Measurements from ENCODE around the gene FAM174B.

The FAM174B gene

GRCh38 chr15:92669432-92669831, 13.9 kb upstream of the FAM174B start:
- H3K4me3 ChIP-seq (ENCODE audit: low read length), result no peak overlapping the region
- H3K9ac ChIP-seq (ENCODE audit: low read length), result no peak overlapping the region
- DNase-seq, result no peak
- H3K79me2 ChIP-seq (ENCODE audit: low read length), result no peaks in the 10 kb centered on the region
- no peak overlapping the region for H3K4me2 ChIP-seq (ENCODE audit: low read depth, low read length)
- H3K9me3 ChIP-seq (replicated peaks; ENCODE audit: insufficient read depth, low read length), result no peaks in the 10 kb centered on the region
- TF ChIP-seq EZH2 (optimal IDR thresholded peaks at IDR 0.05; ENCODE audit: low read depth, low read length) (no peak), EZH2phosphoT487 (IDR thresholded peaks at IDR 0.05; ENCODE audit: low read length) (no peak)
- TF ChIP-seq, protein P1, sequence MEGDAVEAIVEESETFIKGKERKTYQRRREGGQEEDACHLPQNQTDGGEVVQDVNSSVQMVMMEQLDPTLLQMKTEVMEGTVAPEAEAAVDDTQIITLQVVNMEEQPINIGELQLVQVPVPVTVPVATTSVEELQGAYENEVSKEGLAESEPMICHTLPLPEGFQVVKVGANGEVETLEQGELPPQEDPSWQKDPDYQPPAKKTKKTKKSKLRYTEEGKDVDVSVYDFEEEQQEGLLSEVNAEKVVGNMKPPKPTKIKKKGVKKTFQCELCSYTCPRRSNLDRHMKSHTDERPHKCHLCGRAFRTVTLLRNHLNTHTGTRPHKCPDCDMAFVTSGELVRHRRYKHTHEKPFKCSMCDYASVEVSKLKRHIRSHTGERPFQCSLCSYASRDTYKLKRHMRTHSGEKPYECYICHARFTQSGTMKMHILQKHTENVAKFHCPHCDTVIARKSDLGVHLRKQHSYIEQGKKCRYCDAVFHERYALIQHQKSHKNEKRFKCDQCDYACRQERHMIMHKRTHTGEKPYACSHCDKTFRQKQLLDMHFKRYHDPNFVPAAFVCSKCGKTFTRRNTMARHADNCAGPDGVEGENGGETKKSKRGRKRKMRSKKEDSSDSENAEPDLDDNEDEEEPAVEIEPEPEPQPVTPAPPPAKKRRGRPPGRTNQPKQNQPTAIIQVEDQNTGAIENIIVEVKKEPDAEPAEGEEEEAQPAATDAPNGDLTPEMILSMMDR (IDR thresholded peaks at IDR 0.05; ENCODE audit: low read length), result no peak
- peaks cover 18% of the 10 kb centered on the region for H3K4me1 ChIP-seq (ENCODE audit: low read length)
- H2AFZ ChIP-seq (ENCODE audit: low read length), result no peak overlapping the region
- H3F3A ChIP-seq (ENCODE audit: insufficient read depth, low read length), result peaks cover 11% of the 10 kb centered on the region
- no peaks in the 10 kb centered on the region for H3K36me3 ChIP-seq (replicated peaks; ENCODE audit: insufficient read depth, low read length)
- H3K9me2 ChIP-seq (replicated peaks; ENCODE audit: insufficient read depth, low read length), result no peaks in the 10 kb centered on the region
- H3K27ac ChIP-seq (ENCODE audit: low read length), result no peak overlapping the region
- no peaks in the 10 kb centered on the region for H3K27me3 ChIP-seq (replicated peaks; ENCODE audit: insufficient read depth, low read length)
- H4K20me1 ChIP-seq (ENCODE audit: insufficient read depth, low read length), result no peaks in the 10 kb centered on the region

DNA sequence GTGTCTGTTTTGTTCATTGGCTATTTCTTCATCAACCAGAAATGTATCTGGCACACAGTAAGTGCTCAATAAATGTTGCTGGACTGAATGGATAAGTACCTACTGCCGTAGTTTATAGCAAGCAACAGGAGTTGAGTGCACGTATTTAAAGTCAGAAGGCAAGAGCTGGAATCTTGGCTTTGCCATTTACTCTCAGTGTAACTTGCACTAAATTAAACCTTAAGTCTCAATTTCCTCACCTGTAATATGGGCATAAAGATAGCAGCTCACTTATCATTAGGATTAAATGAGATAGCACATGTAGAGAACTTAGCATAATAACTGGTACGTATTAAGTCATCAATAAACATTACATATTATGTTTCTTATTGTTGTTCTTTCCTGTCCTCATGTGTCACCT, 13.0 kb upstream of the FAM174B start:
- Histone ChIP-seq H3K27ac (ENCODE audit: low read length) (no peak overlapping the region), H4K20me1 (ENCODE audit: insufficient read depth, low read length) (no peaks in the 10 kb centered on the region), H3K4me1 (ENCODE audit: low read length) (peaks cover 26% of the 10 kb centered on the region), H3K27me3 (replicated peaks; ENCODE audit: insufficient read depth, low read length) (no peaks in the 10 kb centered on the region), H3K79me2 (ENCODE audit: low read length) (no peaks in the 10 kb centered on the region), H3K36me3 (replicated peaks; ENCODE audit: insufficient read depth, low read length) (no peaks in the 10 kb centered on the region), H3F3A (ENCODE audit: insufficient read depth, low read length) (peaks cover 11% of the 10 kb centered on the region), H3K4me3 (ENCODE audit: low read length) (no peak overlapping the region), H2AFZ (ENCODE audit: low read length) (no peak overlapping the region), H3K9me2 (replicated peaks; ENCODE audit: insufficient read depth, low read length) (no peaks in the 10 kb centered on the region), H3K4me2 (ENCODE audit: low read depth, low read length) (no peak overlapping the region), H3K9ac (ENCODE audit: low read length) (no peak overlapping the region), H3K9me3 (replicated peaks; ENCODE audit: insufficient read depth, low read length) (no peaks in the 10 kb centered on the region)
- no peak for DNase-seq
- TF ChIP-seq, protein P1 (IDR thresholded peaks at IDR 0.05; ENCODE audit: low read length), result no peak
- TF ChIP-seq EZH2phosphoT487 (IDR thresholded peaks at IDR 0.05; ENCODE audit: low read length) (no peak), EZH2 (optimal IDR thresholded peaks at IDR 0.05; ENCODE audit: low read depth, low read length) (no peak)

GRCh38 chr15:92667970-92668485, 12.5 kb upstream of the FAM174B start:
- peaks cover 13% of the 10 kb centered on the region for H3F3A ChIP-seq (ENCODE audit: insufficient read depth, low read length)
- H3K27me3 ChIP-seq (replicated peaks; ENCODE audit: insufficient read depth, low read length), result no peaks in the 10 kb centered on the region
- no peak overlapping the region for H3K4me3 ChIP-seq (ENCODE audit: low read length)
- H3K9me3 ChIP-seq (replicated peaks; ENCODE audit: insufficient read depth, low read length), result no peaks in the 10 kb centered on the region
- H3K9ac ChIP-seq (ENCODE audit: low read length), result no peak overlapping the region
- H3K4me2 ChIP-seq (ENCODE audit: low read depth, low read length), result no peak overlapping the region
- no peak for DNase-seq
- H3K4me1 ChIP-seq (ENCODE audit: low read length), result peaks cover 32% of the 10 kb centered on the region
- H3K27ac ChIP-seq (ENCODE audit: low read length), result no peak overlapping the region
- no peaks in the 10 kb centered on the region for H3K9me2 ChIP-seq (replicated peaks; ENCODE audit: insufficient read depth, low read length)
- H2AFZ ChIP-seq (ENCODE audit: low read length), result no peak overlapping the region
- no peak for TF ChIP-seq EZH2phosphoT487 (IDR thresholded peaks at IDR 0.05; ENCODE audit: low read length)
- TF ChIP-seq, protein P1 (IDR thresholded peaks at IDR 0.05; ENCODE audit: low read length), result no peak
- TF ChIP-seq EZH2 (optimal IDR thresholded peaks at IDR 0.05; ENCODE audit: low read depth, low read length), result no peak
- H3K79me2 ChIP-seq (ENCODE audit: low read length), result no peaks in the 10 kb centered on the region
- no peaks in the 10 kb centered on the region for H3K36me3 ChIP-seq (replicated peaks; ENCODE audit: insufficient read depth, low read length)
- no peaks in the 10 kb centered on the region for H4K20me1 ChIP-seq (ENCODE audit: insufficient read depth, low read length)

Measured in MM.1S (cell line).